HPDE6-E6E7 (cell line): Measurements from ENCODE around the gene MAGEA9B.
"Not testable (repeated sequence)": the region's sequence is repeated elsewhere in the genome, so short reads cannot be mapped to it uniquely, and the experiment has no call there.

Source experiments
- DNase-seq: peaks from one replicate; pipeline ENCODE4 v3.0.0; 2011; ENCODE audit warnings: missing footprints; ENCODE audit errors: extremely low spot score

Gene MAGEA9B

GRCh38 chrX:149571770-149572169 is 15.5 kb downstream of the MAGEA9B start:
- DNase-seq, result no peak

DNA sequence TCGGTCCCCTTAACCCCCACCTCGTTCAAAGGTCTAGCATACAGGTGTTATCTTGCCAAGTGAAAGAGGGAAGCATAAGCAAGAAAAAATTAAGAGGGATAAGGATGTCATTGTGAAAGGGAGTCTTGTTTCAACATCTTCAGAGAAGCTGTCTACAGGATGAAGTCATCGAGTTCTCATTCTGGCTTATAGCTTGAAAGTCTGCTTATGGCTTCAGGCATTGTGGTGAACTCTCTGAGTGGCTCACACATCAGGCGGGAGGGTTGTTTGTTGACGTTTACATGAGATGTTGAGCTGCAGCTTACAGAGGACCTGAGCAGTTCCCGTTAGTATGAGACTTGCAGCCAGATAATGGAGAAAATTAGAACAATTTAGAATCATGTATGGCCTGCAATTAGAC is 16.6 kb downstream of the MAGEA9B start:
- DNase-seq, result peak; percentile 66

DNA sequence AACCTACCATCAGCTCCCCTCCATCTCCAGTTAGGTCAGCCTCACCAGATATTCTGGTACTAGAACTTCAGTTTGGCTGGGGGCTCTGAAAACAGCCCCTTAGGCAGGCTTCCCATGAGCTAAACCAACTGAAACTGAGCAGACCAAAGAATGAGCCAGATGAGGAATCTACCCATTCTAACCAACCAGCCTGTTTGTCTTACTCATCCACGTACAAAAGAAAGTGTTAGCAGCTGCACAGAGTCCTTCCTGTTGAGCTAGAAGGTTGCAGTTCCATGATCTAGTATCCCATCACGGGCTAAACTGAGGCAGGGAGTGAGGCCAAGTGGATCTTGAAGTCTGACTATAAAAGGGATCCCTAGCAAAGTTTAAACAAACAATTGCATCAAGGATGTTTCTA is 17.5 kb downstream of the MAGEA9B start:
- DNase-seq, result no peak

DNA sequence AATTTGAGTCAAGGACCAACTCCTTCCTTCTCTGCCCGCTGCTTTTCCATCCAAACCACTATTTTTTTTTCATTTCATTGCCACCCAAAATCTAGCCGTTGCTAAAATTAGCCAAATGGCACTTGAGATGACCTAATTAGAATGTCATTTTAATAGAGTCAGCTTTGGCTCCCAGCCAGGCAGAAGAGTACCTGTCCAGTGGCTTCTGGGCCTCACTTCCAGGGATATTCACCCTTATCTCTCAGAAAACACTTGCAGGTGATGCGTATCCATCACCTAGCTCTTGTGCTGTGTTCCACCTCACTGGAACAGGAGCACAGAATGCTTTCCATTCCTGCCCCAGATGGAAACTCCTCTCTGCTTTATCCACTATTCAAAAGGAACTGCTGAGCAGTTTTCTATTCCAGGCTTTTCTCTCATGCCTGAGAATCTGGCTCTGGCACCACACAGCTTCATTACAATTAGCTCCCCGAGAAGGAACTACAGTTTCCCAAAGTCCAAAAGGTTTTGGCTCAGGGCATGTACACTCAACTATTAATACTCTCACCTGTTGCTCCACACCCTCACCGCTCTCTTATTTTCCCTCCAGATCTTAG is 18.5 kb downstream of the MAGEA9B start:
- DNase-seq, result no peak

- DNase-seq, result no peak
Measured at GRCh38 chrX:149567621-149568417, 19.4 kb downstream of the MAGEA9B start.

DNA sequence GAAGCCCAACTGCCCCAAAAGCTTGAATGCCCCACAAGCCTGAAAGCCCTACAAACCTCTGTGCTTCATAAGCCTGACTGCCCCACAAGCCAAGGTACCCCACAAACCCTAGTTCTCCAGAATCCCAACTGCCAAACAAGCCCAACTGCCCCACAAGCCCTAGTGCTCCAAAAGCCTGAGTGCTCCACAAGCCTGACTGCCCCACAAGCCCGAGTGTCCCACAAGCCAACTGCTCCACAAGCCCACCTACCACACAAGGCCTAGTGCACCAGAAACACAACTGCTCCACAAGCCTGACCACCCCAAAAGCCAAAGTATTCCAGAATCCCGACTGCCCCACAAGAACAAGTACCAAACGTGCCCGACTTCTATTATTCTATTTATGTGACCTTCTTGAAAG is 23.9 kb downstream of the MAGEA9B start:
- DNase-seq, result no peak

DNA sequence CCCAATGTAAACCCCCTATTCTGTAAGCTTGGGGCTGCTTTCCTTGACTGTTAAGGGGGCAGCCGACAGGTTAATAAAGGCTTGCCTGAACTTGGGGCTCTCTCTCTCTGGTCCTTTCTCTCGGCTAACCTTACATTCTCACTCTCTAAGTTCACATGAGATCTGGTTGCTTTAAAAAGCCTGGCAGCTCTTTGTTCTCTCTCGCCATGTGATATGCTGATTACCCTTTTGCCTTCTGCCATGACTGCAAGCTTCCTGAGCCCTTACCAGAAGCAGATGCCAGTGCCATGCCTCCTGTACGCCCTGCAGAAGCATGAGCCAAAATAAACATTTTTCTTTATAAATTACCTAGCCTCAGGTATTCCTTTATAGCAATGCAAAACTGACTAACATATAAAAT is 32.0 kb downstream of the MAGEA9B start:
- DNase-seq, result not testable (repeated sequence)

DNA sequence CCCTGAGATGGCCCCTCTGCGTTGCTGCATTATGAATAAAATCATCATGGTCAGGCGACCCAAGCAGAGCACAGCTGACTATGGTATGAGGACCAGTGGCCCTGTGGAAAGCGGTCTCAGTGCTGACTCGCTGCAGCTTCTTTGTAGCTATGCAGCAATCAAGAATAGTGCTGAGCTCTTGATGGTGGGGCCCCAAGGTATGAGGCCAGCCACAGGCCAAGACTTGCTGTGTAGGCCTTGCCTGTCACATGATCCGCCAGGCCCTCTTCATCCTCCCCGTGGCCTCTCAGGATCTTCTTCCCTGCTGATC is 35.4 kb downstream of the MAGEA9B start:
- not testable (repeated sequence) for DNase-seq

DNA sequence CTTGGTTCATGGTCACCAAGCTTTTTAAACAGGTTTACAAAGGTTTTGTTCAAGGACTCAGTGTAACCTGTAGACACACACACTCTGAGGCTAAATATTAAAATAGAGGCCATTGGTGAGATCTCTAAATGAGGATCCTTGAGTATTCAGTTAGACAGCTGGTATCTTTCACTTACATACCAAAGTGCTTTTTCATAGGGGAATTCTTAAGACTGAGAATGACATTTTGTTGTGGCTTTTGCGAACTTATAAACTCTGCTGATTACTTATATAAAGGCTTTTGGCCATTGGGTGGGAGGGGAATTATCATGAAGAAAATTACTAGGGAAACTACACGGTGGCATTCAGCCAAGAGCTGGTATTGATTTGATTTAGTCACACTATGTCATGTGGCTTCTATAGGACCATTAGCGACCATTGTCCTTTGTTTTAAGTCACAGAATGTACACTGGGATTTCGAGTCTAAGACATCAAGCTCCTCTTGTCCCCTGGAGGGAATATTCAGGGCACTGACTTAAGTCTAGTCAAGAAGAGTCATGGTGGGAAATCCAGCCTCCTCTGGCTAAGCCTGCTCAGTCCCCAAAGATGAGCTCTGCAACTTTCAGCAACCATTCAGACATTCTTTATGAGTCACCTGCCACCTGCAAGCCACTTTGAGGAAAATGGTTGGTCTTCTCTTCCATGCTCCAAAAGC is 35.9 kb downstream of the MAGEA9B start:
- not testable (repeated sequence) for DNase-seq

- not testable (repeated sequence) for DNase-seq
Measured at GRCh38 chrX:149550454-149550853, 36.8 kb downstream of the MAGEA9B start.

DNA sequence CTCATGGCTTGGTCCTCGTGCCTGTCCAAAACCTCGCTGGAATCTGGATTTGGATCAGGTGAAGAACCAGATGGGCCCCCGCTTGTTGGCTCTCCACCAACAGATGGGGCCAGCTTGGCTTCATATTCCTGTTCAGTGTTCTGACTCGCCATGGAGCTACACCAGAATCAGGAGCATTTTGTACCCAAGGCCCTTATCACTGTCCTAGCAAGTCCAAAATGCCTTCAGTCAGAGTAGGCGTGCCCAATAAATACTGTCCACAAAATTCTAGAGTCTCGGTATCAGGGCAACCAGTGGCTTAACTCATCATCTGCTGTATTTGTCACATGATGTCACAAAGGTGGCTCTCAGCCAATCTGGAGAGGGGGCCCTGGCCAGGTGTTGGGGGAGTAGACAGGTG is 37.6 kb downstream of the MAGEA9B start, which contains the start of gene HSFX3:
Gene HSFX3, minus strand, starts transcription at position 224 of the 400 bp plus-strand sequence. Its CDS starts 72 bp downstream, at position 152.
- DNase-seq, result not testable (repeated sequence)

GRCh38 chrX:149547782-149548181 is 39.5 kb downstream of the MAGEA9B start:
- not testable (repeated sequence) for DNase-seq

DNA sequence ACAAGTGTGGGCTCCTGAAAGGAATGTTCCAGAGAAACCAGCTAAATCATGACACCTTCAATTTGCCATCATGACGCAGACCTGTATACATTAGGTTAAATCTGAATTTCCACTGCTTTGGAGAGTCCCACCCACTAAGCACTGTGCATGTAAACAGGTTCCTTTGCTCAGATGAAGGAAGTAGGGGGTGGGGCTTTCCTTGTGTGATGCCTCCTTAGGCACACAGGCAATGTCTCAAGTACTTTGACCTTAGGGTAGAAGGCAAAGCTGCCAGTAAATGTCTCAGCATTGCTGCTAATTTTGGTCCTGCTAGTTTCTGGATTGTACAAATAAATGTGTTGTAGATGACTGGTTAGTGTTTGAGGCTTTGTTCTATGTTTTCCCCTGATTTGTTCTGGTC is 40.3 kb downstream of the MAGEA9B start:
- DNase-seq, result not testable (repeated sequence)

DNA sequence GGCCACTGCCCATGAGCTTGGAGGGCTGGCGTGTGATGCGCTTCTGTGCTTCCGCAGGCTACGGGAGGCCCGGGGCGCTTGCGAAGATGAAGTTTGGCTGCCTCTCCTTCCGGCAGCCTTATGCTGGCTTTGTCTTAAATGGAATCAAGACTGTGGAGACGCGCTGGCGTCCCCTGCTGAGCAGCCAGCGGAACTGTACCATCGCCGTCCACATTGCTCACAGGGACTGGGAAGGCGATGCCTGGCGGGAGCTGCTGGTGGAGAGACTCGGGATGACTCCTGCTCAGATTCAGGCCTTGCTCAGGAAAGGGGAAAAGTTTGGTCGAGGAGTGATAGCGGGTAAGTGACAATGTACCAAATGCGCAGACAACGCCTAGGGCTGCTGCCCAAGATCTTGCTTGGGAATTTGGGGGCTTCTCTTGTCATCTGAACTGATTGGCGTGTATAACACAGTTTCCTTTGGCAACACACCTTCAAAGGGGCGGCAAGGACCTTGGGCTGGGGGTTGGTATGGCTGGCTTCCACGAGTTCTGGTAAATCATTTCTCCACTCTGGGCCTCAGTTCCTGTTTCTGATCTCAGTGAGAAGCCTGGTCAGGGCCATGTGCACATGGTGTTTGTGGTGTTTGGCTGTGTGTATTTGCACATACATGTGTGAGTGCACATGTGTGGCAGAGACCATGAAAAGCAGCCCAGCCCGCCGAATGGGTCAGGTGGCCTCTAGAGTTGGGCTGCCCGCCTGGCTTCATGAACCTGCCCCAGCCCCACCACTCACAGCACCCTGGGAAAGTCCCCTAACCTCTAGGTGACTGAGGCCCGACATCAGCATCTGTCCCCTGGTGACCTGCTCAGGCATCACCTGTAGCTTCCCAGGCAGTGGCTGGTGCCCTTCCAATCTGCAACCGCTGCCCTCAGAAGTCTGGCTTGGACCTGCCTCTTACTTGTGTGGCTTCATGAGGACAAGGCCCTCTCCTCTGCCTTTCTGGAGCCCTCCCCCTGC is 41.4 kb downstream of the MAGEA9B start:
- DNase-seq, result not testable (repeated sequence)

DNA sequence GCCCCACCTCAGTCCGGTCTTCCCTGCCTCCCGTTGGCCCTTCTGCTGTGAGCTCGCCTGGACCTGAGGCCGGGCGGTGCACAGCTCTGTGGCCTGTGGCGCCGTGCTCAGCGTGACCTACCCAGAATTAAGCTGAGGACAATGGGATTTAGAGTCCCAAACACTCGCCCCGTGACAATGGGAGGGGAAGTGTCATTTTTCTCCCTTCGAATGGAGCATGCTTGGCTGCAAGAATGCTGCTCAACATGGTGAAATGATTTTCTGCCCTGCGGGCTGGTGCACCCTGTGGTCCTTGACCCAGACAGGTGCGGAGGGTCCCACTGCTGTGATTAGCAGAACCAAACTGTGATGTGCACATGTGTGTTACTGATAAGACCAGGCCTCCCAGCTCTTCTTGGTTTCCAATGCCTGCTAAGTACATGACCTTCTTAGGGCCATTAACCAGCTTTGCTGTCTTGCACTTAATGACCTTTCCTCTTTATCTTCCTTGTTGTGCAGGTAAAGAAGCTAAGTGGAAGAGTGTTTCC is 45.7 kb downstream of the MAGEA9B start:
- DNase-seq, result no peak

- peak; percentile 84 for DNase-seq
Measured at GRCh38 chrX:149540621-149541520, 46.4 kb downstream of the MAGEA9B start, which contains the start of gene EOLA1. Gene EOLA1, plus strand, starts transcription at chrX:149541012. Its CDS starts 4,619 bp downstream, at chrX:149545631.

GRCh38 chrX:149540131-149540620 is 47.1 kb downstream of the MAGEA9B start:
- no peak for DNase-seq

- peak; percentile 92 for DNase-seq
Measured at GRCh38 chrX:149539283-149540130, 47.8 kb downstream of the MAGEA9B start.

DNA sequence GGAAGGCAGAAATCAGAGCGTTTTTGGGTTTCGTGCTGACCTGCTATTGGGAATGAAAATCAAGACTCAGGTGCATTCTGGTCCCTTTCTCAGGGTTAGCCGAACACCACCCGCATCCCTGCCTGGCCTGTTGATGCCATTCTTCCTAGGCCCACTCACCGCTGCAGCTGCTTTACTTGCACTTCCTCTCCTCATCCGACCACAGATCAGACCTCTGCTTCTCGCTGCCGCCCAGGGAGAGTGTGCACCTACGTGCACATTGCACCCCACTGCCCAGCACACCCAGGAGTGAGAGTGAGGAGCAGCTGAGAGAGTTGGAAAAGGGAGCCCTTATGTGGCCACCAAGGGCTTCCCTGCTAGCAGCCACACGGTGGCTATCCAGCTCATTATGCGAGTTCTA is 49.8 kb downstream of the MAGEA9B start:
- not testable (repeated sequence) for DNase-seq
